HepG2 (cell line): ENCODE data around the gene PANK4. TPM values are rescaled to one million over a fixed set of nuclear protein-coding genes. Genes with fewer than 3 reads are reported as not detected.
A peak's percentile ranks its signal among the peaks of the same experiment; 100 is the strongest.

Experiments
- ATAC-seq: fragments of 200-7000 bp; cut with Tn5 transposase; 3 replicates; pipeline ENCODE4 v1.9.1; 2020; ENCODE audit warnings: mild to moderate bottlenecking, moderate library complexity
- BruUV-seq: library from RNA; stranded (reverse); fragments of 400-500 nt; replicated peaks from 2 replicates; lab custom pipeline; 2021; lab: Mats Ljungman, UMichigan
- CTCF ChIA-PET: fragments of 300-600 bp; formaldehyde crosslinking; extraction: SDS; loops from one replicate; lab custom pipeline; 2021; ENCODE audit warnings: low total read pairs, inconsistent platforms, low intra/inter-chr PET ratio; lab: Yijun Ruan, JAX
- POLR2A ChIA-PET: fragments of 350-600 bp; sonication (Branson Sonifier 250); formaldehyde crosslinking; loops from one replicate; lab custom pipeline; 2020; ENCODE audit warnings: antibody characterized with exemption, inconsistent platforms; lab: Yijun Ruan, JAX
- DNase-seq: peaks from one replicate; pipeline ENCODE4 v3.0.0-alpha.2; 2015; ENCODE audit warnings: low spot score
- FAIRE-seq: peaks from 3 replicates; lab custom pipeline; 2011; peaks lifted over from hg19 to GRCh38; lab: Jason Lieb, UNC
- H2AFZ ChIP-seq: one replicate; pipeline ENCODE4 v1.6.1; 2011; ENCODE audit warnings: low read length, inconsistent platforms
- H3K27ac ChIP-seq: fragments of 300-600 bp; 3 replicates; pipeline ENCODE4 v1.8.0; 2011; ENCODE audit warnings: mixed run types, mild to moderate bottlenecking, mixed read lengths, low read length, inconsistent platforms; ENCODE audit not compliant: insufficient read depth; ENCODE audit errors: extremely low read length
- H3K27me3 ChIP-seq, 2 experiments: fragments of 200-600 bp in 1 of 2; 2 replicates in 1 of 2; 3 replicates in 1 of 2; pipeline versions ENCODE4 v1.6.0 to v1.8.0; 2011; ENCODE audit warnings: low read length in 2 of 2, mild to moderate bottlenecking in 2 of 2, moderate library complexity in 2 of 2, inconsistent platforms in 1 of 2; ENCODE audit not compliant: insufficient read depth in 2 of 2, control insufficient read depth in 1 of 2
- H3K36me3 ChIP-seq, 2 experiments: fragments of 200-600 bp in 1 of 2; replicated peaks in 1 of 2; 2 replicates in 1 of 2; 3 replicates in 1 of 2; pipeline versions ENCODE4 v1.5.1 to v1.8.0; 2011; ENCODE audit warnings: low read length in 2 of 2, inconsistent platforms in 1 of 2; ENCODE audit not compliant: insufficient read depth in 2 of 2, control insufficient read depth in 1 of 2
- H3K4me1 ChIP-seq: 2 replicates; pipeline ENCODE4 v1.5.1; 2012; ENCODE audit warnings: low read length, inconsistent platforms; ENCODE audit not compliant: insufficient read depth
- H3K4me2 ChIP-seq: 2 replicates; pipeline ENCODE4 v1.6.0; 2011; ENCODE audit warnings: low read depth, low read length, inconsistent platforms
- H3K4me3 ChIP-seq, 3 experiments: fragments of 200-600 bp in 1 of 3; sonication (generic), shearing (Covaris generic) in 1 of 3; replicated peaks in 1 of 3; 2 replicates each; pipeline ENCODE4 v1.5.1; 2011 to 2016; ENCODE audit warnings: low read length in 3 of 3, inconsistent platforms in 2 of 3, low read depth in 2 of 3, mild to moderate bottlenecking in 2 of 3, control low read depth in 1 of 3, mixed read lengths in 1 of 3; ENCODE audit not compliant: insufficient read depth in 1 of 3
- H3K79me2 ChIP-seq: one replicate; pipeline ENCODE4 v1.6.1; 2011; ENCODE audit warnings: low read length, inconsistent platforms; ENCODE audit not compliant: insufficient read depth
- H3K9ac ChIP-seq: 2 replicates; pipeline ENCODE4 v1.6.0; 2011; ENCODE audit warnings: mild to moderate bottlenecking, low read depth, low read length, inconsistent platforms; ENCODE audit not compliant: insufficient read depth
- H3K9me3 ChIP-seq: 2 replicates; pipeline ENCODE4 v1.5.1; 2012; ENCODE audit warnings: mild to moderate bottlenecking, low read length
- H4K20me1 ChIP-seq: 2 replicates; pipeline ENCODE4 v1.6.0; 2011; ENCODE audit warnings: inconsistent platforms, mild to moderate bottlenecking, low read length, moderate library complexity; ENCODE audit not compliant: insufficient read depth
- FOXA3 ChIP-seq: IDR thresholded peaks from 2 replicates; pipeline ENCODE4 v1.6.1; 2016; ENCODE audit warnings: missing genetic modification reagents, missing compliant biosample characterization
- TMF1 ChIP-seq: sonication (generic); formaldehyde crosslinking; IDR thresholded peaks from 2 replicates; pipeline ENCODE4 v1.8.1; 2022; ENCODE audit warnings: low read depth, missing genetic modification reagents
- WIZ ChIP-seq: sonication (generic); formaldehyde crosslinking; IDR thresholded peaks from 2 replicates; pipeline ENCODE4 v1.5.1; 2020; ENCODE audit warnings: mild to moderate bottlenecking, missing genetic modification reagents
- ZBTB46 ChIP-seq: sonication (generic); formaldehyde crosslinking; IDR thresholded peaks from 2 replicates; pipeline ENCODE4 v1.4.0; 2020; ENCODE audit warnings: mild to moderate bottlenecking, missing genetic modification reagents, borderline replicate concordance
- ZBTB7B ChIP-seq: sonication (generic); formaldehyde crosslinking; IDR thresholded peaks from 2 replicates; pipeline ENCODE4 v1.4.0; 2020; ENCODE audit warnings: missing genetic modification reagents
- ZFY ChIP-seq: sonication (generic); formaldehyde crosslinking; IDR thresholded peaks from 2 replicates; pipeline ENCODE4 v1.4.0; 2020; ENCODE audit warnings: missing genetic modification reagents
- ZMYM3 ChIP-seq: sonication (generic); formaldehyde crosslinking; IDR thresholded peaks from 2 replicates; pipeline ENCODE4 v1.5.1; 2020; ENCODE audit warnings: mild to moderate bottlenecking, missing genetic modification reagents
- WGBS: methylation state at CpG from one replicate; pipeline ENCODE4 v1.1.6; 2017; ENCODE audit warnings: low lambda C conversion rate; 5-methylcytosine and 5-hydroxymethylcytosine counted together
- in situ Hi-C: cut with HindIII; loops from 2 replicates; pipeline ENCODE4 v1.10.0; 2017; ENCODE audit warnings: low pct_unique_long_range_greater_than_20kb; ENCODE audit not compliant: extremely low pct_ligation_motif_present
- intact Hi-C: fragments of 100-400 bp; cut with micrococcal nuclease; formaldehyde crosslinking; loops from one replicate; pipeline ENCODE4 v1.10.0; 2022; ENCODE audit not compliant: unreplicated experiment
- polyA plus RNA-seq, 8 experiments: library from polyadenylated mRNA; depleted of rRNA in 3 of 8; stranded (reverse) in 7 of 8; unstranded in 1 of 8; fragments of >200 nt; fragmentation: Illumina TruSeq in 4 of 8; extraction: Trizol in 4 of 8; gene quantifications; 2 replicates each; pipeline versions ENCODE4 v1.2.1 to v1.2.3, GENCODE V29; 2011 to 2016; ENCODE audit warnings: low read depth in 4 of 8, missing spikeins in 1 of 8, mixed read lengths in 1 of 8; ENCODE audit not compliant: insufficient read depth in 1 of 8
- total RNA-seq, 5 experiments: library from RNA; depleted of rRNA; stranded (reverse); fragments of >200 nt; fragmentation: Illumina TruSeq; extraction: Trizol; gene quantifications; 2 replicates each; pipeline ENCODE4 v1.2.3, GENCODE V29; 2016; ENCODE audit warnings: low read depth in 1 of 5
- TF ChIP-seq, protein P1 (sequence below): sonication (generic); formaldehyde crosslinking; IDR thresholded peaks from 2 replicates; pipeline ENCODE4 v1.5.1; 2020; ENCODE audit warnings: mild to moderate bottlenecking, missing genetic modification reagents, borderline replicate concordance
- TF ChIP-seq, protein P2 (sequence below): sonication (generic); formaldehyde crosslinking; IDR thresholded peaks from 2 replicates; pipeline ENCODE4 v1.5.0; 2020; ENCODE audit warnings: mild to moderate bottlenecking, missing genetic modification reagents

The PANK4 gene
- total and polyA plus RNA-seq, 2 of the 13 experiments (the other 11 are each of a cell fraction or from before 2014, with no cell fraction given): 17.4 to 19.3 TPM

- TF ChIP-seq ZBTB46 (CRISPR knock-in tag): no peak
- TF ChIP-seq ZFY: no peak
- no peak for TF ChIP-seq ZBTB7B (CRISPR knock-in tag)
- TF ChIP-seq WIZ: no peak
- peak; percentile 46; the same call in 1 of the 2 replicates for TF ChIP-seq FOXA3 (CRISPR knock-in tag)
- TF ChIP-seq, all 625 proteins: peak for 5
Measured at GRCh38 chr1:2574350-2574749, 48.0 kb upstream of the PANK4 start (continued).

GRCh38 chr1:2573250-2573920, 47.0 kb upstream of the PANK4 start:
- peaks cover 79% of the 10 kb centered on the region for H3K4me1 ChIP-seq
- H2AFZ ChIP-seq: no peak overlapping the region
- peaks cover 11% of the 10 kb centered on the region for H3K9me3 ChIP-seq
- no TSS peak for BruUV-seq
- ChIA-PET POLR2A (interaction anchor here (0.6 kb wide), 1 partner anchor 10 kb away, joined by 3 read pairs; no protein-coding TSS in a partner anchor), CTCF (no interaction called here)
- H3K4me2 ChIP-seq: no peak overlapping the region
- H3K9ac ChIP-seq: no peak overlapping the region
- H3K79me2 ChIP-seq: no peaks in the 10 kb centered on the region
- TF ChIP-seq ZMYM3 (peak; percentile 67; the same call in 1 of the 2 replicates), TMF1 (CRISPR knock-in tag) (no peak)
- TF ChIP-seq, protein P1, sequence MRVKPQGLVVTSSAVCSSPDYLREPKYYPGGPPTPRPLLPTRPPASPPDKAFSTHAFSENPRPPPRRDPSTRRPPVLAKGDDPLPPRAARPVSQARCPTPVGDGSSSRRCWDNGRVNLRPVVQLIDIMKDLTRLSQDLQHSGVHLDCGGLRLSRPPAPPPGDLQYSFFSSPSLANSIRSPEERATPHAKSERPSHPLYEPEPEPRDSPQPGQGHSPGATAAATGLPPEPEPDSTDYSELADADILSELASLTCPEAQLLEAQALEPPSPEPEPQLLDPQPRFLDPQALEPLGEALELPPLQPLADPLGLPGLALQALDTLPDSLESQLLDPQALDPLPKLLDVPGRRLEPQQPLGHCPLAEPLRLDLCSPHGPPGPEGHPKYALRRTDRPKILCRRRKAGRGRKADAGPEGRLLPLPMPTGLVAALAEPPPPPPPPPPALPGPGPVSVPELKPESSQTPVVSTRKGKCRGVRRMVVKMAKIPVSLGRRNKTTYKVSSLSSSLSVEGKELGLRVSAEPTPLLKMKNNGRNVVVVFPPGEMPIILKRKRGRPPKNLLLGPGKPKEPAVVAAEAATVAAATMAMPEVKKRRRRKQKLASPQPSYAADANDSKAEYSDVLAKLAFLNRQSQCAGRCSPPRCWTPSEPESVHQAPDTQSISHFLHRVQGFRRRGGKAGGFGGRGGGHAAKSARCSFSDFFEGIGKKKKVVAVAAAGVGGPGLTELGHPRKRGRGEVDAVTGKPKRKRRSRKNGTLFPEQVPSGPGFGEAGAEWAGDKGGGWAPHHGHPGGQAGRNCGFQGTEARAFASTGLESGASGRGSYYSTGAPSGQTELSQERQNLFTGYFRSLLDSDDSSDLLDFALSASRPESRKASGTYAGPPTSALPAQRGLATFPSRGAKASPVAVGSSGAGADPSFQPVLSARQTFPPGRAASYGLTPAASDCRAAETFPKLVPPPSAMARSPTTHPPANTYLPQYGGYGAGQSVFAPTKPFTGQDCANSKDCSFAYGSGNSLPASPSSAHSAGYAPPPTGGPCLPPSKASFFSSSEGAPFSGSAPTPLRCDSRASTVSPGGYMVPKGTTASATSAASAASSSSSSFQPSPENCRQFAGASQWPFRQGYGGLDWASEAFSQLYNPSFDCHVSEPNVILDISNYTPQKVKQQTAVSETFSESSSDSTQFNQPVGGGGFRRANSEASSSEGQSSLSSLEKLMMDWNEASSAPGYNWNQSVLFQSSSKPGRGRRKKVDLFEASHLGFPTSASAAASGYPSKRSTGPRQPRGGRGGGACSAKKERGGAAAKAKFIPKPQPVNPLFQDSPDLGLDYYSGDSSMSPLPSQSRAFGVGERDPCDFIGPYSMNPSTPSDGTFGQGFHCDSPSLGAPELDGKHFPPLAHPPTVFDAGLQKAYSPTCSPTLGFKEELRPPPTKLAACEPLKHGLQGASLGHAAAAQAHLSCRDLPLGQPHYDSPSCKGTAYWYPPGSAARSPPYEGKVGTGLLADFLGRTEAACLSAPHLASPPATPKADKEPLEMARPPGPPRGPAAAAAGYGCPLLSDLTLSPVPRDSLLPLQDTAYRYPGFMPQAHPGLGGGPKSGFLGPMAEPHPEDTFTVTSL (CRISPR knock-in tag): no peak
- TF ChIP-seq, protein P2, sequence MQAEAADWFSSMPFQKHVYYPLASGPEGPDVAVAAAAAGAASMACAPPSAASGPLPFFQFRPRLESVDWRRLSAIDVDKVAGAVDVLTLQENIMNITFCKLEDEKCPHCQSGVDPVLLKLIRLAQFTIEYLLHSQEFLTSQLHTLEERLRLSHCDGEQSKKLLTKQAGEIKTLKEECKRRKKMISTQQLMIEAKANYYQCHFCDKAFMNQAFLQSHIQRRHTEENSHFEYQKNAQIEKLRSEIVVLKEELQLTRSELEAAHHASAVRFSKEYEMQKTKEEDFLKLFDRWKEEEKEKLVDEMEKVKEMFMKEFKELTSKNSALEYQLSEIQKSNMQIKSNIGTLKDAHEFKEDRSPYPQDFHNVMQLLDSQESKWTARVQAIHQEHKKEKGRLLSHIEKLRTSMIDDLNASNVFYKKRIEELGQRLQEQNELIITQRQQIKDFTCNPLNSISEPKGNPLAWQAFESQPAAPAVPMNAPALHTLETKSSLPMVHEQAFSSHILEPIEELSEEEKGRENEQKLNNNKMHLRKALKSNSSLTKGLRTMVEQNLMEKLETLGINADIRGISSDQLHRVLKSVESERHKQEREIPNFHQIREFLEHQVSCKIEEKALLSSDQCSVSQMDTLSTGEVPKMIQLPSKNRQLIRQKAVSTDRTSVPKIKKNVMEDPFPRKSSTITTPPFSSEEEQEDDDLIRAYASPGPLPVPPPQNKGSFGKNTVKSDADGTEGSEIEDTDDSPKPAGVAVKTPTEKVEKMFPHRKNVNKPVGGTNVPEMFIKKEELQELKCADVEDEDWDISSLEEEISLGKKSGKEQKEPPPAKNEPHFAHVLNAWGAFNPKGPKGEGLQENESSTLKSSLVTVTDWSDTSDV (CRISPR knock-in tag): no peak
- H3K36me3 ChIP-seq: no peaks in the 10 kb centered on the region
- no peak overlapping the region for H3K4me3 ChIP-seq
- intact Hi-C loops: no loop called here
- H4K20me1 ChIP-seq: no peaks in the 10 kb centered on the region
- WGBS: 64% methylated on average over 8 of the region's 8 CpGs
- no peak overlapping the region for H3K27ac ChIP-seq
- DNase-seq: no peak
- no peak for FAIRE-seq
- peaks cover 3 to 24% of the 10 kb centered on the region in 2 experiments; a peak in 4 of 5 replicates for H3K27me3 ChIP-seq
- in situ Hi-C loops: no loop called here
- ATAC-seq: no peak
